Measurements from ENCODE around the gene GEMIN5. TPM values are rescaled to one million over a fixed set of nuclear protein-coding genes. Genes with fewer than 3 reads are reported as not detected.

Gene GEMIN5
- total RNA-seq, 1 experiment from 2014 or later: 35.8 TPM

- Mint-ChIP-seq H3K27me3 (ENCODE audit: low read depth) (no peaks in the 10 kb centered on the region), H3K4me3 (no peak overlapping the region), H3K9me3 (no peaks in the 10 kb centered on the region), H3K36me3 (ENCODE audit: insufficient read depth in 1 of 3, low read depth in 3 of 3) (peaks cover 25 to 45% (median 36%) of the 10 kb centered on the region in 3 experiments), H3K27ac (no peak overlapping the region), H3K4me1 (peaks cover 7 to 11% of the 10 kb centered on the region in 2 experiments)
- Histone ChIP-seq H4K5ac (ENCODE audit: insufficient read length, low read depth, low read length) (no peak overlapping the region), H2AK5ac (ENCODE audit: insufficient read length, low read length) (no peak overlapping the region), H4K91ac (ENCODE audit: insufficient read length, low read depth, low read length) (no peak overlapping the region), H3K14ac (ENCODE audit: insufficient read depth, low read length) (no peak overlapping the region), H3K23ac (ENCODE audit: insufficient read length, low read depth, low read length) (no peak overlapping the region), H2BK5ac (ENCODE audit: insufficient read length, low read length) (no peak overlapping the region), H3K9me3 (ENCODE audit: control insufficient read depth, low read depth, low read length) (no peaks in the 10 kb centered on the region), H3K4me2 (ENCODE audit: insufficient read depth, insufficient read length, low read length) (no peak overlapping the region), H3T11ph (ENCODE audit: low read length) (no peak overlapping the region), H4K20me1 (ENCODE audit: control insufficient read depth, insufficient read depth, insufficient read length) (no peaks in the 10 kb centered on the region), H3K4ac (ENCODE audit: low read depth, low read length) (no peak overlapping the region), H3K79me2 (ENCODE audit: insufficient read depth, low read length) (peaks cover 4% of the 10 kb centered on the region), H3K79me1 (ENCODE audit: insufficient read depth, low read depth, low read length, poor library complexity, severe bottlenecking) (no peaks in the 10 kb centered on the region), H3K27ac (ENCODE audit: insufficient read length, low read depth, low read length) (no peak overlapping the region), H3K9ac (ENCODE audit: extremely low read depth, insufficient read length, low read length) (no peak overlapping the region), H2BK12ac (ENCODE audit: insufficient read length, low read depth, low read length) (no peak overlapping the region), H3K4me1 (ENCODE audit: insufficient read depth, low read length) (no peaks in the 10 kb centered on the region; the same call in 1 of the 2 replicates), H2AFZ (ENCODE audit: low read length) (no peak overlapping the region), H3K23me2 (ENCODE audit: insufficient read length, low read depth, low read length, poor library complexity, severe bottlenecking) (peaks cover 5% of the 10 kb centered on the region), H3K18ac (ENCODE audit: insufficient read length, low read depth, low read length) (no peak overlapping the region), H3K56ac (ENCODE audit: insufficient read length, low read depth, low read length) (no peak overlapping the region), H2BK20ac (ENCODE audit: low read depth, low read length, poor library complexity, severe bottlenecking) (no peak overlapping the region), H3K27me3 (ENCODE audit: insufficient read depth, low read length) (no peaks in the 10 kb centered on the region), H2BK120ac (ENCODE audit: low read depth, low read length, poor library complexity, severe bottlenecking) (no peak overlapping the region), H2BK15ac (ENCODE audit: low read depth, low read length) (no peak overlapping the region), H4K8ac (replicated peaks; ENCODE audit: insufficient read length, low read depth, low read length) (no peak overlapping the region)
- DNase-seq: no peak
- TF ChIP-seq, protein P1, sequence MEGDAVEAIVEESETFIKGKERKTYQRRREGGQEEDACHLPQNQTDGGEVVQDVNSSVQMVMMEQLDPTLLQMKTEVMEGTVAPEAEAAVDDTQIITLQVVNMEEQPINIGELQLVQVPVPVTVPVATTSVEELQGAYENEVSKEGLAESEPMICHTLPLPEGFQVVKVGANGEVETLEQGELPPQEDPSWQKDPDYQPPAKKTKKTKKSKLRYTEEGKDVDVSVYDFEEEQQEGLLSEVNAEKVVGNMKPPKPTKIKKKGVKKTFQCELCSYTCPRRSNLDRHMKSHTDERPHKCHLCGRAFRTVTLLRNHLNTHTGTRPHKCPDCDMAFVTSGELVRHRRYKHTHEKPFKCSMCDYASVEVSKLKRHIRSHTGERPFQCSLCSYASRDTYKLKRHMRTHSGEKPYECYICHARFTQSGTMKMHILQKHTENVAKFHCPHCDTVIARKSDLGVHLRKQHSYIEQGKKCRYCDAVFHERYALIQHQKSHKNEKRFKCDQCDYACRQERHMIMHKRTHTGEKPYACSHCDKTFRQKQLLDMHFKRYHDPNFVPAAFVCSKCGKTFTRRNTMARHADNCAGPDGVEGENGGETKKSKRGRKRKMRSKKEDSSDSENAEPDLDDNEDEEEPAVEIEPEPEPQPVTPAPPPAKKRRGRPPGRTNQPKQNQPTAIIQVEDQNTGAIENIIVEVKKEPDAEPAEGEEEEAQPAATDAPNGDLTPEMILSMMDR (conservative IDR thresholded peaks at IDR 0.05): no peak
These were observed 3.1 kb downstream of the GEMIN5 start for GRCh38 chr5:154934881-154935280.
